Activated CD4-positive, CD25-positive, alpha-beta regulatory T cell treated with anti-CD3 and anti-CD28 coated beads, Interleukin-2, amount 50 U/mL, for 24 hours (primary cell): Measurements from ENCODE around the gene MAP1B.
"Not testable (repeated sequence)": the region's sequence is repeated elsewhere in the genome, so short reads cannot be mapped to it uniquely, and the experiment has no call there.

Experiments used
- ATAC-seq, 2 donors: fragments of 150-1000 bp; cut with Tn5 transposase; one replicate each; pipeline ENCODE4 v1.10.0; 2021; ENCODE audit warnings: mild to moderate bottlenecking in 1 of 2, moderate library complexity in 1 of 2

MAP1B gene

GRCh38 chr5:72166070-72166979 is 59.0 kb downstream of the MAP1B start:
- no peak for ATAC-seq

- ATAC-seq, result no peak
Observed at GRCh38 chr5:72167257-72167656, 60.0 kb downstream of the MAP1B start.

GRCh38 chr5:72167804-72168203 is 60.5 kb downstream of the MAP1B start:
- ATAC-seq, result no peak

DNA sequence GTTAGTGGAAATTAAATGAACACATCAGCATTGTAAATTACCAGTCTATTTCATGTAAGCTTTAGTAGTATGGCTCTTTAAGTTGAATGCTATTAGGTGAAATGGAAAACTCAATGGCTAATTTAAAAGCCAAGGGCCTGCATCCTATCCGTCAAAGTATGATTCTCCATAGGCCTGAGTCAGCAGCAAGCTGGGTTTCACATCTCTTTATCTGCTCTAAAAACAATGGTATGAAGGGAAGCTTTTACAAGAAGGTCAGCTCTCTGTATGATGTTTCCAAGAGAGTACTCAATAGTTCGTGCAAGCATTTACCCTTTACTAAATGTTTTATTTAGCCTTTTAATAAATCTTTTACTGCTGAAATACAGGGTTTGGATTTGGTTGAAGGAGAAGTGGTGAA is 62.8 kb downstream of the MAP1B start:
- ATAC-seq, result no peak

DNA sequence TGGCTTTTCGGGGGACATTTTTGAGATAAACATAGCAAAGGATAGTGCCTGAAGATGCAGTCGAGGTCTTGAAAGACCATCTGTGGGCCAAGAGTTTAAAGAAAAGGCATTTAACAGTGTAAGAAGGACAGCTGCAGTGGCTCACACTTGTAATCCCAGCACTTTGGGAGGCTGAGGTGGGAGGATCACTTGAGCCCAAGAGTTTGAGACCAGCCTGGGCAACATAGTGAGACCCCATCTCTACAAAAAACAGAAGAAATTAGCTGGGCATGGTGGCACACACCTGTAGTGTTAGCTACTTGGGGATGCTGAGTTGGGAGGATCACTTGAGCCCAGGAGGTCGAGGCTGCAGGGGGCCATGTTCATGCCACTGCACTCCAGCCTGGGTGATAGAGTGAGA is 63.9 kb downstream of the MAP1B start:
- not testable (repeated sequence) for ATAC-seq

GRCh38 chr5:72171667-72172066 is 64.4 kb downstream of the MAP1B start:
- ATAC-seq, result peak; percentile 44 to 51

- no peak for ATAC-seq
Observed at GRCh38 chr5:72172786-72173185, 65.5 kb downstream of the MAP1B start.

DNA sequence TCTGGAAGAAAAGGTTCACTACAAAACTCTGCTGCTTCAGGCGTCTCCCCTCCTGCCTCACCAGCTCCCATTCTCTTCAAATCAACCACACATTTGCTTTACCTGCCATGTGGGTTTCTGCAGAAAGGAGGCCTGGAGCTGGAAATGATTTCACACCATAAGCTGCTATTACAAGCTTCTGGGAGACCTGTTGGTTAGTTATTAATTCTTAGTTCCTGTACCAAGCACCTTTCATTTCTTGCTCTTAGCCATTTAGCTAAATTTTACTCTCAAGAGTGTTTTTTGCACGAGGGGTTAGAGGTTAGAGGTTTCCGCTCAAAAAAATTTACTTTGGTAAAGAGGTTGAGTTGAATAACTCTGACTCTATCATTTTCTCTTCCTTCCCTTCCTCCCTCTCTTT is 70.3 kb downstream of the MAP1B start:
- no peak for ATAC-seq

DNA sequence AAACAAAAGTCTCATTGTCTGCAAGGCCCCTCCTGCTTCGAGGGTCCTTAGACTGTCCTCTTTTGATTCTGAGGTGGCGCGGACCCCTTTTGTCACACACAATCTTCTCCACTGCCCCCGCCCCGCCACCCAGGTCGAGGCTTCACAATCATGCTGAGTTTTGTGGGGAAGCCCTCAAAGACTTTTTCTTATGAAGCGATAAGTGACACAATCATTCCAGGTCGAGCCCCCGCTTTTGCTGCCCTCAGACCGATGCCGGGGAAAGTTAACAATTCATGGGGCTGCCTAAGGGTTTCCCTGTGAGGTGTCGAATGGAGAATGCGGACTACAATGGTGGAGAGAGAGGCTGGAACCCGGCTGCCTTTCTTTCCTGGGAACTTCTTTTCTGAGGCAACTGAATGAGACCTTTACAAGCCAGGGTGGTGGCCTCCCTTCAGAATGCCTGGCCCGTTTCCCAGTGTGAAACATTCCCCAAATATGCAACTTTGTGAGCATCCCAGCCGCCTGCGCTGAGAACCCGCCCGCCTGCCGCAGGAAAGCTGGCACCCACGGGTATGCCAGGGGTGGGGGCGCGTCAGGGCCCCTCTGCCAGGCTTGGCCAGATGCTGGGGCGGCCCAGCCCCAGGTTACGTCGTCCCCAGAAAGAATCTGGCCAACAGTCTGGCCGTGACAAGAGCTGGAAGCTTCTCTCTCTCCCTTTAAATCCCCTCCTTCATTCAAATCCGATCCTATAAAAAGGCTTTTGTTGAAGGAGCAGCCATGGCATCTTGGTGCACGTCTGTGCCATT is 71.9 kb downstream of the MAP1B start:
- ATAC-seq, result no peak

DNA sequence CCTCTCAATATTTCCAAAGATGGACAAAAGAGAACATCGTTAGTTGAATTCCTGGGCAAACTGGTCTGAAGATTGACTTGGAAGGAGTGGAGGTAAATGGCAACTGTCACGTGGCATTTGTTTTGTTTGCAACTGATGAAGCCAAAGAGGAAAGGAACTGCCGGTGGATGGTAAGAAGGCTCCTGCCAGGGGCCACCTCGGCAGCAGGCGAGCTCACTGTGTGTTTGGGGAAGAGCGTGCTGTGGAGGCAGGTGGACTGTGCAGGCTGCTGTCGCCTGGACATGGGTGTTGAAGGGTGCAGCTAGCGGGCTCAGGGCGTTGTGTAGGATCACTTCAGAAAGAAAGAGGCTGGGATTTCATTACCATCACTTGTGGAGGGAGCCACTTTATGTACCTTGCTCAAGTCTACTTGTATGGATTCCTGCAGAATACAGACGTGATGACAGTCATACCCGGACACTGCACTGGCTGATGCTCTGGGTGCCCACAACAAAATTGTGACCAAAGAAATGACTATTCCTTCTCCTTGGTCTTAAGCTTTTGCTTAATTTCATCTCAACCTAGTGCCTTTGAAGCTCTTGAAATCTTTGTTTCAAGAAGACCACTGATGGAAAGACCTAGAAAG is 72.7 kb downstream of the MAP1B start:
- ATAC-seq, result no peak

DNA sequence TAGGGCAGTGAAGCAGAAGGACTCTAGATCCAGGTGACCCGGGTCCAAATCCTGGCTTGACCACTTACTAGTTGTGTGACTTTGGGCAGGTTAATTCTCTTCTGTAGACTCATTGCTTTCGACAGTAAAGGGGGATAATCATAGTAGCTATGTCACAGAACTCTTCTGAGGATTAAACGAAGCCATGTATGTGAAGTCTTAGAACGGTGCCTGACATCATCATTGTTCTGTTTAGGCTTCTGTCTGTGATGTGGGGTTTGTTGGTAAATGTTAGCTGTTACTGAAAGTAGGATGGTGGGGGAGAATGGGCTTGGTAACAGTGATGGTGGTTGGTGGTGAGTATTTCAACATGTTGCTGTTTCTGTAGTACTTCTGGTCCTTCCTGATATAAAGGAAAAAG is 73.7 kb downstream of the MAP1B start:
- no peak for ATAC-seq

GRCh38 chr5:72182686-72183085 is 75.4 kb downstream of the MAP1B start:
- ATAC-seq, result no peak

DNA sequence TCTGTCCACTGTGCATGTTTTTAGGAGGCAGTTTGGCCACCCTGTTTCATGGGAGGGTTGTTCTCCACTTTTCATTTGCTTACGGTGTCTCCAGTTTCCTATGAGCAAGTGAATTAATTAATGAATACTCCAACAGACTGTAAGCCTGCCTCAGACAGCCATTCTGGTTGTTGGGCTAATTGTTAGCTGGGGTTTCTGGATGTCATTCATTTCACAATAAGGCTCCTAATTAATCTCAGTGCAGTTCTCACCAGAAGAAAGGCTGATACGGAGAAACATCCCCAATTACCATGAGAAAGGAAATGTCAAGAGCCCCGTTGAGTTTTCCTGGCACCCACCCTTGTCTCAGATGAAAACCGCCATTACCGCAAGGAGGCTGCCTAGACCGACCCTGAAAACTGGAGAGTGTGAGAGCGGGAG is 75.8 kb downstream of the MAP1B start:
- no peak for ATAC-seq

DNA sequence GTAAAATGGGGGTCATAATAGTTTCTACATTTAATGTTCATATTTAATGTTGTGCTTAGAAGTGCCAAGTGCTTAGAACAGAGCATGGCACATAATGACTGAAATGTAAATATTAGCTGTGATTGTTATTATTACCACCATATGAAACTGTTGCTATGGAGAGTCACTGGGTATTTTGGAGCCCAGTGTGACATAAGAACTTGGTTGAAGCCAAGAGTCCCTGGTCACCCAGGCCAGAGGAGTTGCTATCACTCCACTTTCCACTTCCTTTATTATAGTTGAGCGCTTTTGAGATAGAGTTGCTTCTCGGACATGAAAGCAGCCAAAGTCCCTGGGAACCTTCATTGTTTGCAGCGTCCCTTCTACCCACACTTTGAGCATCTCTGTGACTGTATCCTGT is 77.1 kb downstream of the MAP1B start:
- ATAC-seq, result no peak

GRCh38 chr5:72185496-72186329 is 78.4 kb downstream of the MAP1B start:
- no peak for ATAC-seq

DNA sequence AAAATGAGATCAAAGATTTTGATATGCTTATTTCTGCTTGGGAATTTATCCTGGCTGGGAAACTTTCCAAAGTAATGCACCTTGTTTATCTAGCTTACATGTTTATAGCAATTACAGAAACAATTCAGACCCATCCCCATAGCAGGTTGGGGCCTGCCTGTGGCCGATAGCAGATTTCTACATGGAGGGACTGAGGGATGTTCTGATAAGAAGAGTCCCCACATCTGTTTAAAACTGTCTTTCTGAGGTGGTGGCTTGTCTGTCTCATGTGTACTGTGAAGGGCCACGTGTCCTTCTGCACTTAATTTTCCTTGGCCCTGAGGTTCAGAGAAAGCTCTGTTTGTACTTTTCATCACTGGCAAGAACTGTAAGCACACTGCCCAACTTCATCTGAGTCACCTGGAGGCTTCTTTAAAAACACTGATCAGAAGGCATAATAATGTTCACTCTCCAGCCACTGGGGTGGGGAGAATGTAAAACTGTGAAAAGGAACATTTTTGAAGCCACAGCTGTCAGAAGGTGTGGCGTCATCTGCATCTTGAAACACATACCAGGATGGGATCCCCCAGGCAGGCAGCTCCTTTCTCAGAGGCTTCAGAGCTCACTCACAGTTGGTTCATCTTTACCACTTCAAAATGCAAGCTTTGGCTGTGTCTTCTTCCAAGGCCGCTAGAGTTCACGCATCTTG is 80.3 kb downstream of the MAP1B start:
- ATAC-seq, result peak in 1 of 2 donors; percentile 10

DNA sequence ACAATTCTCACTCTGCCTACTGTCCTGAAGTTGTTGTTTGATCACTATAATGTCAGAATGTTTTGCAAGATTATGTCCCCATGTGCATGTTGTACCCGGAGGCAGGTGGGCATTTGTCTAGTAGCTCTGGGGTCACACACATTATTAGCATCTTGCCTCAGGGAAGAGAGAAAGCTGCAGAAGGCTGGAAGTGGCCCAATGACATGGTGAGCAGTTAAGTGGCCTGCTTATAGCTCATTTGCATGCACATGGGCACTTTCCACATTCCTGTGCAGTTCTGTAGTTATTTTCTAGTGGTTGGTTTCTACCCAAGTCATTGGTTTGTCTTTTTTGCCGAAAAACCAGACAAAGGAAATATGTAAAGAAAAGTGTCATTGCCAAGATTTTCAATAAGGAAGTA is 80.9 kb downstream of the MAP1B start:
- ATAC-seq, result no peak

DNA sequence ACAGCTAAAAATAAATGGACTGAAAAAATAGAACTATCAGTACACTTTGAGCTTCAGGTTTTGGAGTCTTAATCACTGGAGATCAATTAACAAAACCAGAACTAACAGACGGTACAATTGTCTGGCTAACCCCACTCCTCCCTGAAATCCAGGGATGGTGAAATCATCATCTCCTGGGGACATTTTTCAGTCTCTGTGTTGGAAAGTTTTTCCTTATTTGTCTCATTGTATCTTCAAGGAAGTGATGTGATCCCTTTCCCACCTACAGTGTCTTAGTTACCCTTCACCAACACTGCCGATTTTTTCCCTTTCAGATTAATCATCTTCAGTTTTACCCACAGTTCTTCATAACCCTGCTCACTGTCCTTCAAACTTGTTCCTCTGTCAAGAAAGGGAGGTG is 81.9 kb downstream of the MAP1B start:
- ATAC-seq, result no peak

DNA sequence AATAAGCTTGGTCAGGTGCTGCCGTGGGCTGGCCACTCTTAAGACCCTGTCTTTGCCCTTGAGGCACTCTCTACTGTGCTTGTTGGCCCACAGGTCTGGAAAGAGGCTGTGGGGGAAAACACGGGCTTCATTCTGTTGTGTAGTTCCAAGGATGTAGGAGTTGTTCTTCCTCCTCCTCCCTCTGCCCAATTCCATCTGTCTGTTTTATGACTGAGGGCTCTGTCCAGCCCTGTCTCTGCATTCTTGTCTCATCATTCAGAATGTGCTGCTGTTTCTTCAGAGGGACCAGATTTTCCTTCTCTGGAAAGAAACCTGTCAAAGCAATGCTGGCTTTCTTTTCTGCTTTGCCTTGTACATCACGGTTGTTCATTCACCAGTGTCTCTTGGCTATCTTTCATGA is 84.1 kb downstream of the MAP1B start:
- no peak for ATAC-seq

- peak in 1 of 2 donors; percentile 33 for ATAC-seq
Observed at GRCh38 chr5:72194846-72195245, 87.6 kb downstream of the MAP1B start.

GRCh38 chr5:72195581-72195980 is 88.3 kb downstream of the MAP1B start:
- no peak for ATAC-seq

GRCh38 chr5:72197393-72197792 is 90.1 kb downstream of the MAP1B start:
- no peak for ATAC-seq
